Mesothelial cell of epicardium (in vitro differentiated cells): Measurements from ENCODE around the gene GMNC. TPM values are rescaled to one million over a fixed set of nuclear protein-coding genes. Genes with fewer than 3 reads are reported as not detected.
A peak's percentile ranks its signal among the peaks of the same experiment; 100 is the strongest.

Experiments
- DNase-seq, 2 experiments: peaks; one replicate each; pipeline ENCODE4 v3.0.0; 2021; ENCODE audit warnings: low spot score in 2 of 2; ENCODE audit not compliant: unreplicated experiment in 2 of 2
- H3K27ac Mint-ChIP-seq: 2 replicates; pipeline ENCODE4 v1.8.0; 2021; ENCODE audit warnings: mixed read lengths
- H3K27me3 Mint-ChIP-seq: 2 replicates; pipeline ENCODE4 v1.8.0; 2021; ENCODE audit warnings: low read depth, mixed read lengths
- H3K36me3 Mint-ChIP-seq: 2 replicates; pipeline ENCODE4 v1.8.0; 2021; ENCODE audit warnings: mixed read lengths
- H3K4me1 Mint-ChIP-seq: 2 replicates; pipeline ENCODE4 v1.8.0; 2021; ENCODE audit warnings: mixed read lengths
- H3K4me3 Mint-ChIP-seq: 2 replicates; pipeline ENCODE4 v1.8.0; 2021; ENCODE audit warnings: mild to moderate bottlenecking, moderate library complexity, mixed read lengths
- H3K9me3 Mint-ChIP-seq: 2 replicates; pipeline ENCODE4 v1.8.0; 2021; ENCODE audit warnings: mixed read lengths
- total RNA-seq: library from RNA; stranded (reverse); gene quantifications from 3 replicates; pipeline ENCODE4 v1.2.1, GENCODE V29; 2021
- TF ChIP-seq, protein P1 (sequence below): fragments of 200-600 bp; sonication (generic); IDR thresholded peaks from one replicate; pipeline ENCODE4 v1.5.0; 2021; ENCODE audit warnings: antibody characterized with exemption; ENCODE audit not compliant: unreplicated experiment

GMNC gene
- total RNA-seq, 1 donor from 2014 or later: 0.60 TPM

GRCh38 chr3:190811775-190812480 is 50.6 kb downstream of the GMNC start:
- peaks cover 1% of the 10 kb centered on the region for H3K4me1 Mint-ChIP-seq
- no peak overlapping the region for H3K27ac Mint-ChIP-seq
- H3K9me3 Mint-ChIP-seq: peaks cover 5% of the 10 kb centered on the region
- no peak overlapping the region for H3K4me3 Mint-ChIP-seq
- DNase-seq: no peak
- H3K27me3 Mint-ChIP-seq: no peaks in the 10 kb centered on the region
- H3K36me3 Mint-ChIP-seq: no peaks in the 10 kb centered on the region
- TF ChIP-seq, protein P1, sequence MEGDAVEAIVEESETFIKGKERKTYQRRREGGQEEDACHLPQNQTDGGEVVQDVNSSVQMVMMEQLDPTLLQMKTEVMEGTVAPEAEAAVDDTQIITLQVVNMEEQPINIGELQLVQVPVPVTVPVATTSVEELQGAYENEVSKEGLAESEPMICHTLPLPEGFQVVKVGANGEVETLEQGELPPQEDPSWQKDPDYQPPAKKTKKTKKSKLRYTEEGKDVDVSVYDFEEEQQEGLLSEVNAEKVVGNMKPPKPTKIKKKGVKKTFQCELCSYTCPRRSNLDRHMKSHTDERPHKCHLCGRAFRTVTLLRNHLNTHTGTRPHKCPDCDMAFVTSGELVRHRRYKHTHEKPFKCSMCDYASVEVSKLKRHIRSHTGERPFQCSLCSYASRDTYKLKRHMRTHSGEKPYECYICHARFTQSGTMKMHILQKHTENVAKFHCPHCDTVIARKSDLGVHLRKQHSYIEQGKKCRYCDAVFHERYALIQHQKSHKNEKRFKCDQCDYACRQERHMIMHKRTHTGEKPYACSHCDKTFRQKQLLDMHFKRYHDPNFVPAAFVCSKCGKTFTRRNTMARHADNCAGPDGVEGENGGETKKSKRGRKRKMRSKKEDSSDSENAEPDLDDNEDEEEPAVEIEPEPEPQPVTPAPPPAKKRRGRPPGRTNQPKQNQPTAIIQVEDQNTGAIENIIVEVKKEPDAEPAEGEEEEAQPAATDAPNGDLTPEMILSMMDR: peak; percentile 62

DNA sequence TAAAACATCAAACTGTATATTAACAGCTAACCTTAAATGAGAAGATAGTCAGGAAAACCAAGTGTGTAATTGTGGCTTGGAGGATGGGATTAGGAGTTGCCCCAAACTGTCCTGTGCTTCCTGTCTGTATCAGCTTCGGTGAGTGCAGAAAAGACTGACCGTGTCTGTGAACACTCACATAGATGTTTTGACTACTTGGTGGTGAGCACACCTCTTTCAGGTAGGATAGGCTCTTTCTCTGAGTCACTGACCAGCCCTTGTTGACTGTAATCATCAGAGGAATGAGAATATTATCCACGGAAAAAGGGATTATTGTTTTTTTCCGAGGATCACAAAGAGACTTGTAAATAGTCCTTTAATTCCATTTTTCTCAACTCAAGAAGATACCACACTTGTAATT is 51.5 kb downstream of the GMNC start:
- TF ChIP-seq, protein P1: no peak
- Mint-ChIP-seq H3K4me1 (peaks cover 1% of the 10 kb centered on the region), H3K4me3 (no peak overlapping the region), H3K27ac (no peak overlapping the region), H3K9me3 (no peaks in the 10 kb centered on the region), H3K27me3 (no peaks in the 10 kb centered on the region), H3K36me3 (no peaks in the 10 kb centered on the region)
- DNase-seq: no peak

DNA sequence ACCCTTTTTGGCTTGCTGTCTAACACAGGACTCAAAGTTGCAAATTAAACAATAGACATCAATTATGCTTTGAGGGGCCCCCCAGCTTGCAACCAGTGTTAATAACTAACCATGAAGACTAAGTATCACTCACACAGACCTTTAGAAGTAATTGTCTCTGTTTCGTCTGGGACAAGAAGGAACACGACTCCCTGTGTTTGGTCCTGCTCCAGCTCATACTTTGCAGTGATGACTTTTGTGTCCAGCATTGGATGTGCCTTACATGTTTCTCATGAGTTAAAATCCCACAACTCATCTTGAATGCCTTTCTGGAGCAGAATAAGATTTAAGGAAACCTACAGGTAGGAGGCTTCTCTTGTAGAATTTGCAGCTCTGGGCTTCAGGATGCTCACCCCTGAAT is 53.1 kb downstream of the GMNC start:
- DNase-seq: no peak
- Mint-ChIP-seq H3K27me3 (no peaks in the 10 kb centered on the region), H3K4me3 (no peak overlapping the region), H3K9me3 (no peaks in the 10 kb centered on the region), H3K27ac (no peak overlapping the region), H3K4me1 (peaks cover 1% of the 10 kb centered on the region), H3K36me3 (no peaks in the 10 kb centered on the region)
- TF ChIP-seq, protein P1: no peak

- Mint-ChIP-seq H3K27ac (no peak overlapping the region), H3K4me1 (peaks cover 1% of the 10 kb centered on the region), H3K4me3 (no peak overlapping the region), H3K36me3 (no peaks in the 10 kb centered on the region), H3K27me3 (no peaks in the 10 kb centered on the region), H3K9me3 (no peaks in the 10 kb centered on the region)
- TF ChIP-seq, protein P1: no peak
- no peak for DNase-seq
Observed at GRCh38 chr3:190807719-190808375, 54.6 kb downstream of the GMNC start.
